HepG2 (cell line): ENCODE results near the gene SIK2. TPM values are rescaled to one million over a fixed set of nuclear protein-coding genes. Genes with fewer than 3 reads are reported as not detected.
A peak's percentile ranks its signal among the peaks of the same experiment; 100 is the strongest.

Source experiments
- BRCA1 ChIP-seq: sonication (generic); formaldehyde crosslinking; IDR thresholded peaks from 2 replicates; pipeline ENCODE4 v1.4.0; 2020; ENCODE audit warnings: missing genetic modification reagents
- CENPT ChIP-seq: sonication (generic); formaldehyde crosslinking; IDR thresholded peaks from 2 replicates; pipeline ENCODE4 v1.8.0; 2022; ENCODE audit warnings: low read depth, mild to moderate bottlenecking, moderate library complexity, missing genetic modification reagents
- FIP1L1 ChIP-seq: fragments of 200-400 bp; formaldehyde crosslinking; IDR thresholded peaks from 2 replicates; pipeline ENCODE4 v1.6.1; 2018; ENCODE audit warnings: low read depth, mild to moderate bottlenecking, low read length, moderate library complexity, borderline replicate concordance; ENCODE audit not compliant: insufficient read depth
- HBP1 ChIP-seq: IDR thresholded peaks from 2 replicates; pipeline ENCODE4 v1.6.1; 2016; ENCODE audit warnings: low read depth, control low read depth
- HMGXB4 ChIP-seq, 2 experiments: sonication (generic) in 1 of 2; formaldehyde crosslinking in 1 of 2; IDR thresholded peaks; 2 replicates each; pipeline versions ENCODE4 v1.4.0 to v1.6.1; 2018 to 2020; ENCODE audit warnings: missing genetic modification reagents in 2 of 2, borderline replicate concordance in 1 of 2, low read depth in 1 of 2, mild to moderate bottlenecking in 1 of 2, missing biosample characterization in 1 of 2
- IRF2 ChIP-seq: IDR thresholded peaks from 2 replicates; pipeline ENCODE4 v1.6.1; 2018; ENCODE audit warnings: missing genetic modification reagents, missing compliant biosample characterization
- KDM6A ChIP-seq: IDR thresholded peaks from 2 replicates; pipeline ENCODE4 v1.6.1; 2016; ENCODE audit warnings: low read depth
- MAF1 ChIP-seq: sonication (generic); formaldehyde crosslinking; IDR thresholded peaks from 2 replicates; pipeline ENCODE4 v1.5.0; 2020; ENCODE audit warnings: missing genetic modification reagents, borderline replicate concordance
- MXD4 ChIP-seq: IDR thresholded peaks from 2 replicates; pipeline ENCODE4 v1.6.1; 2016; ENCODE audit warnings: mild to moderate bottlenecking, missing biosample characterization, missing genetic modification reagents
- NRL ChIP-seq: sonication (generic); formaldehyde crosslinking; IDR thresholded peaks from 2 replicates; pipeline ENCODE4 v1.5.0; 2020; ENCODE audit warnings: missing genetic modification reagents, mild to moderate bottlenecking, moderate library complexity, borderline replicate concordance
- RBAK ChIP-seq: sonication (generic); formaldehyde crosslinking; IDR thresholded peaks from 2 replicates; pipeline ENCODE4 v1.5.1; 2020; ENCODE audit warnings: mild to moderate bottlenecking, missing genetic modification reagents
- SALL1 ChIP-seq: sonication (generic); formaldehyde crosslinking; IDR thresholded peaks from 2 replicates; pipeline ENCODE4 v1.8.0; 2022; ENCODE audit warnings: mild to moderate bottlenecking, missing genetic modification reagents
- SRSF4 ChIP-seq: fragments of 200-400 bp; formaldehyde crosslinking; IDR thresholded peaks from one replicate; pipeline ENCODE4 v1.6.1; 2018; ENCODE audit warnings: mild to moderate bottlenecking, low read depth, low read length, moderate library complexity; ENCODE audit not compliant: poor library complexity, severe bottlenecking
- SRSF9 ChIP-seq: fragments of 200-400 bp; formaldehyde crosslinking; IDR thresholded peaks from 2 replicates; pipeline ENCODE4 v1.6.1; 2018; ENCODE audit warnings: borderline replicate concordance, mild to moderate bottlenecking, low read depth, low read length; ENCODE audit not compliant: insufficient read depth, poor library complexity, severe bottlenecking
- YEATS2 ChIP-seq: sonication (generic); formaldehyde crosslinking; IDR thresholded peaks from 2 replicates; pipeline ENCODE4 v1.4.0; 2020; ENCODE audit warnings: missing genetic modification reagents, borderline replicate concordance
- ZFP36L2 ChIP-seq: sonication (generic); formaldehyde crosslinking; IDR thresholded peaks from 2 replicates; pipeline ENCODE4 v1.4.0; 2020; ENCODE audit warnings: missing genetic modification reagents
- ZNF354B ChIP-seq: sonication (generic); formaldehyde crosslinking; IDR thresholded peaks from 2 replicates; pipeline ENCODE4 v1.8.0; 2022; ENCODE audit warnings: mild to moderate bottlenecking, missing genetic modification reagents
- ZNF431 ChIP-seq: sonication (generic); formaldehyde crosslinking; IDR thresholded peaks from 2 replicates; pipeline ENCODE4 v1.9.0; 2022; ENCODE audit warnings: missing genetic modification reagents, low read depth, mild to moderate bottlenecking, borderline replicate concordance
- ZNF614 ChIP-seq: IDR thresholded peaks from 2 replicates; pipeline ENCODE4 v1.6.1; 2018; ENCODE audit warnings: missing biosample characterization, missing genetic modification reagents, inconsistent platforms, borderline replicate concordance
- ZNF749 ChIP-seq: sonication (generic); formaldehyde crosslinking; IDR thresholded peaks from 2 replicates; pipeline ENCODE4 v1.8.0; 2022; ENCODE audit warnings: mild to moderate bottlenecking, missing genetic modification reagents, moderate library complexity, borderline replicate concordance
- ZNF772 ChIP-seq: sonication (generic); formaldehyde crosslinking; IDR thresholded peaks from 2 replicates; pipeline ENCODE4 v1.5.0; 2020; ENCODE audit warnings: mild to moderate bottlenecking, missing genetic modification reagents
- ZSCAN21 ChIP-seq: sonication (generic); formaldehyde crosslinking; IDR thresholded peaks from 2 replicates; pipeline ENCODE4 v1.8.0; 2022; ENCODE audit warnings: mild to moderate bottlenecking, missing genetic modification reagents, moderate library complexity, borderline replicate concordance
- polyA plus RNA-seq, 8 experiments: library from polyadenylated mRNA; depleted of rRNA in 3 of 8; stranded (reverse) in 7 of 8; unstranded in 1 of 8; fragments of >200 nt; fragmentation: Illumina TruSeq in 4 of 8; extraction: Trizol in 4 of 8; gene quantifications; 2 replicates each; pipeline versions ENCODE4 v1.2.1 to v1.2.3, GENCODE V29; 2011 to 2016; ENCODE audit warnings: low read depth in 4 of 8, missing spikeins in 1 of 8, mixed read lengths in 1 of 8; ENCODE audit not compliant: insufficient read depth in 1 of 8
- total RNA-seq, 5 experiments: library from RNA; depleted of rRNA; stranded (reverse); fragments of >200 nt; fragmentation: Illumina TruSeq; extraction: Trizol; gene quantifications; 2 replicates each; pipeline ENCODE4 v1.2.3, GENCODE V29; 2016; ENCODE audit warnings: low read depth in 1 of 5
- TF ChIP-seq, protein P1 (sequence below): sonication (generic); formaldehyde crosslinking; IDR thresholded peaks from 2 replicates; pipeline ENCODE4 v1.4.0; 2020; ENCODE audit warnings: missing genetic modification reagents

SIK2 gene
- total and polyA plus RNA-seq, 2 of the 13 experiments (the other 11 are each of a cell fraction or from before 2014, with no cell fraction given) = 8.1 to 15.4 TPM

GRCh38 chr11:111601979-111602864 lies at the start of gene SIK2 (continued):
- peak; percentile 94 for TF ChIP-seq SALL1 (CRISPR knock-in tag)
- TF ChIP-seq, protein P1, sequence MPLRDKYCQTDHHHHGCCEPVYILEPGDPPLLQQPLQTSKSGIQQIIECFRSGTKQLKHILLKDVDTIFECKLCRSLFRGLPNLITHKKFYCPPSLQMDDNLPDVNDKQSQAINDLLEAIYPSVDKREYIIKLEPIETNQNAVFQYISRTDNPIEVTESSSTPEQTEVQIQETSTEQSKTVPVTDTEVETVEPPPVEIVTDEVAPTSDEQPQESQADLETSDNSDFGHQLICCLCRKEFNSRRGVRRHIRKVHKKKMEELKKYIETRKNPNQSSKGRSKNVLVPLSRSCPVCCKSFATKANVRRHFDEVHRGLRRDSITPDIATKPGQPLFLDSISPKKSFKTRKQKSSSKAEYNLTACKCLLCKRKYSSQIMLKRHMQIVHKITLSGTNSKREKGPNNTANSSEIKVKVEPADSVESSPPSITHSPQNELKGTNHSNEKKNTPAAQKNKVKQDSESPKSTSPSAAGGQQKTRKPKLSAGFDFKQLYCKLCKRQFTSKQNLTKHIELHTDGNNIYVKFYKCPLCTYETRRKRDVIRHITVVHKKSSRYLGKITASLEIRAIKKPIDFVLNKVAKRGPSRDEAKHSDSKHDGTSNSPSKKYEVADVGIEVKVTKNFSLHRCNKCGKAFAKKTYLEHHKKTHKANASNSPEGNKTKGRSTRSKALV (CRISPR knock-in tag) = 0 out of 2 replicates have a peak, but pooled peaks have one; percentile 36
- no peak for TF ChIP-seq SRSF4
- peak; percentile 33; the same call in 1 of the 2 replicates for TF ChIP-seq ZNF431 (CRISPR knock-in tag)
- no peak for TF ChIP-seq KDM6A (CRISPR knock-in tag)
- TF ChIP-seq BRCA1 (CRISPR knock-in tag) = 0 out of 2 replicates have a peak, but pooled peaks have one; percentile 64
- no peak for TF ChIP-seq SRSF9
- peak; percentile 78 for TF ChIP-seq ZSCAN21 (CRISPR knock-in tag)
- no peak; the same call in 1 of the 2 replicates for TF ChIP-seq ZFP36L2
- no peak for TF ChIP-seq RBAK (CRISPR knock-in tag)
- TF ChIP-seq IRF2 (CRISPR knock-in tag) = peak; percentile 89
- TF ChIP-seq FIP1L1 = no peak
- peak; percentile 74 to 76 for TF ChIP-seq HMGXB4 (CRISPR knock-in tag; IDR thresholded peaks at IDR 0.05; ENCODE audit: borderline replicate concordance in 1 of 2, low read depth in 1 of 2)
- TF ChIP-seq ZNF614 (CRISPR knock-in tag) = peak; percentile 79; the same call in 1 of the 2 replicates
- TF ChIP-seq MAF1 (CRISPR knock-in tag) = no peak
- TF ChIP-seq CENPT (CRISPR knock-in tag) = no peak
- TF ChIP-seq HBP1 (CRISPR knock-in tag) = peak; percentile 58; the same call in 1 of the 2 replicates
- peak; percentile 60; the same call in 1 of the 2 replicates for TF ChIP-seq NRL (CRISPR knock-in tag)
- peak; percentile 72 for TF ChIP-seq YEATS2 (CRISPR knock-in tag)
- TF ChIP-seq ZNF772 (CRISPR knock-in tag) = peak; percentile 34; the same call in 1 of the 2 replicates
- TF ChIP-seq MXD4 (CRISPR knock-in tag) = no peak
- TF ChIP-seq ZNF749 (CRISPR knock-in tag) = peak; percentile 66; the same call in 1 of the 2 replicates
- no peak for TF ChIP-seq ZNF354B
